Limb (tissue), 2 donors: ENCODE data around the gene LMO4.

Experiments
- DNase-seq, 2 donors: peaks; one replicate each; pipeline ENCODE4 v3.0.0-alpha.2; 2016; ENCODE audit errors: extremely low spot score in 2 of 2

The LMO4 gene

GRCh38 chr1:87358219-87358618 is 29.5 kb downstream of the LMO4 start:
- DNase-seq, result no peak

DNA sequence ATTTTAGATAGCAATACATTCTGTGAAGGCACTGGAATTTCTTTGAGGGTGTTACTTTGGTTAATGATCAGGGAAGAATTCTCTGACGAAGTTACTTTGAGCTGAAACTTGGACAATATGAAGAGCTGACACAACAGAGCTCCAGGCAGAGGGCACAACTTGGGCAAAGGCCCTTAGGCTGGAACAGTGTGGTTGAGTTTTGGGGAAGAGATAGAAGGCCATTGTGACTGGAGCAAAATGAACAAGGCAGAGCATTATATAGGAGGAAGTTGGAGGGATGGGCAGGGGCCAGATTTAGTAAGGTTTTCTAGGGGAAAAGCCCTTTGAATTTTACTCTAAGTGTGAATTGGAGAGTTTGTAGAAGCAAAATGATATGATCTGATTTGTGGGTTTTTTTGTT is 30.9 kb downstream of the LMO4 start:
- DNase-seq, result no peak

- no peak for DNase-seq
Observed at GRCh38 chr1:87362063-87362833, 33.6 kb downstream of the LMO4 start.

GRCh38 chr1:87362834-87363426 is 34.2 kb downstream of the LMO4 start:
- DNase-seq, result no peak

DNA sequence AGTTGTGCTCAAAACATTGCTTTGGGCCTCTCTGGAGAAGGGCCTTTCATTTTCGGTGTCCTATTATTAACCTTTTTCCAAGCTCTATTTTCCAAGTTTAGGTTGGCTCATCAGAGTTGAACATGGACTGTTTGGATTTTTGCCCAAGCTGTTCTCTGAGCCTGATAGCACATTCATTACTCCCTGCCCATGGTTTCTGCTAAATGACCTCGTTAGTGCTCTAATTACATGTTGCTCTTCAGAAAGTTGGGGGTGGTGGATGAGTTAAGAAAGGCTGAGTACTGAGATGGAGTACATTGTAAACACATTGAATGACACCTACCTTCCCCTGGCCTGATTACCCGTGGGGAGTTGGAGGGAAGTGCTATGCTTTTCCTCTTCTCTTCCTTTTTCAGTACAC is 38.9 kb downstream of the LMO4 start:
- no peak for DNase-seq

DNA sequence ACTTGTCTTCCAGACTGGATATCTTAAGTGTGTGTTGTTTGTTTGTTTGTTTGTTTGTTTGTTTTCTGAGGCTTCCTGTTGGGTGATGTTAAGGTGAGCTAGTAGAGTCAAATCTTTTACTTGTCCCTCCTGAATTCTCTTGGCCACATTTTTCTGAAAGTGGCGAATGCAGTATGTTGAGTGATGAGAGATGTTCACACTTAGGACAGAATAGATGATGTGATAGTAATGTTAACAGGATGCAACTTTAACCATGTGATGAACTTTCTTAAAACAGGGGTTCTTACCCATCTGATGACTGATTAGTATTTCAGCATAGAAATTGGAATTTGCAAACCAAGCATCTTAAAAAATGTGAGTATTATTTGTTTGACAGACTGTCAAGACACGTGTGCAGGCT is 40.2 kb downstream of the LMO4 start:
- no peak for DNase-seq

DNA sequence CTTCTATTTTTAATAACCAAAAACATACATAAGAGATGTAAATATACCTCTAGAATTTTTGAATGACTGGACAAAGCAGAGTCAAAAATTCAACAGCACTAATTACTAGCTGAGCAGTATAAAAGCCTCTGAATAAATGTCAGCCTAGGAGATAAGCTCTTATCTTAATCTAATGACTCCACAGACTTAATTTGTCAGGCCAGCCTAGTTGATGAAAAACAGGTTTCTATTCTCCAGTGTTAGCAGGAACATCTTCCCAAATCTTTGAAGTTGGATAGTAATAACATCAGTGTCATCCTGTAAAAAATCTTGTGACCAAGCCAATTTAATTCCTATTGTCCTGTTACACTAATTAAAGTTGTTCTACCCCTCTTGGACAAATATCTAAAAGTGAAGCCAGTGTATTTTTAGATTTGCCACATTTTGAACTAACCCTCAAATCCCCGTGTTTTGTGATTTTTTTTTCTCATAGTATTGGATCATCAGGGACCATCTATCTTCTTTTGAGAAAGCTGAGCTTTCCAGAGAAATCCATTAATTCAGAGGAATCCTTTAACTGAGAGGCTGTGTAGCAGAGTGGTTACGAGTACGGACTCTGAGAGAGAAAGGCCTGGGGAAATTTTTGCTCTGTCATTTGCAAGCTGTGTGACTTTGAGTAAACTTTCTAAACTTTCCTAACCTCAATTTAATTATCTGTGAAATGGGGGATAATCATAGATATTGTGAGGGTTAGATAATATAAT is 41.2 kb downstream of the LMO4 start:
- no peak for DNase-seq

GRCh38 chr1:87370544-87370943 is 41.9 kb downstream of the LMO4 start:
- DNase-seq, result no peak

DNA sequence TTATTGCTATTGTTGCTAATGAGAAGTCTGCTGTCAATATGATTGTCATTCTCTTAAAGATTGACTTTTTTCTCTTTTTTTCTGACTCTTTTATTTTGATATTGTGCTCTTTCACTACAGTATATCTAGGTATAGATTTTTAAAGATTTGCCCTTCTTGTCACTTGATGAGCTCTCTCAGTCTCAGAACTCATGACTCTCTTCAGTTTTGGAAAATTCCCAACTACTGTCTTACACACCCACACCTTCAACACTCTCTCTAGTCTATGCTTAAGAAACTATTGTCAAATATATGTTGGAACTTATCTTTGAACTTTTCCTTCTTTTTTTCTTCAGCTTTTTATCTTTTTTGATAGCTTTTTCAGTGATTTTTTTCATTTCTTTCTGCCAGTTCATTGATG is 50.6 kb downstream of the LMO4 start:
- no peak for DNase-seq

DNA sequence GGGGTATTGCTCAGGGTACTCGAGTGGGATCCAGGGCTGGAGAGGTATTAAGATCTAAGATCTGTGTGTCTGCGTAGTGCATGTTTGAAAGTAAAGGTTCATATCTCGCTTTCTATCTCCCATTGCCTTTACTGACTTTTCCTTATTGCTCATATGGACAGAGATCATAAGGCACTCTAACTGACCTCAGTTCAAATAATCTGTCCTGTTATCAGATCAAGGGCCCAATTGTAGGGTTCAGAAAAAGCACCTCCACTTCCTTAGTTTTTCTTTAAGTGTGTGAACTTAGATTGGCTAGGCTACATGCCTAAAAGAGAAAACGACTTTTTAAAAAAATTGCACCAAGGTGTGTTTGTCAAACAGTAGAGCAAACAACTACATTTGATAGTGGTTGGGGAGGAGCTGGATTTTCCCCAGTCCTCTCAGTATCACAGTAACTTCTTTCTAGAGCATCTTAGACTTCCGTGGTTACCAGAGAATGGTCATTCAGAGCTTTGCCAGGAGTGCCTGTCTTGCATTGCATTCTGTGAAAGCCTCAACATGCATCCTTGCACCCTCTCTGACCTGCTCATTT is 57.6 kb downstream of the LMO4 start:
- no peak for DNase-seq

DNA sequence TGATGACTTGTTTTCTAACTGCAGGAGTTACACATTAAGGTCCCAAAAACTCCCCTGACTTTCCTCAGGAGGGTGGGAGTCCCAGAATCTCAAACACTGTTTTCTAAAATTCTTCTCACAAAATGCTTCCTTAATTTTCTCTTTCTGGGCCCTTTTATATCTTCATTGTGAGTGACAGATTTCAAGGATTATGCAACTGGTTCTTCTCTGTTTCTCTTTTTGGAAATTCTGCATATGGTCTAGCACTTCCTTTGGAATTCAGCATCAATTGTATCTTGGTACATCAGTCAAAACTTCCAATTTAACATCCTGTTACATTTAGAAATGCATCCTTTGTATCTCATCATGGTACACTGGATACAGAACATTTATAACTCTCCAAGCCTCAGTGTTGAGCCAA is 59.7 kb downstream of the LMO4 start:
- DNase-seq, result no peak

- DNase-seq, result no peak
Observed at GRCh38 chr1:87389011-87389410, 60.3 kb downstream of the LMO4 start.

DNA sequence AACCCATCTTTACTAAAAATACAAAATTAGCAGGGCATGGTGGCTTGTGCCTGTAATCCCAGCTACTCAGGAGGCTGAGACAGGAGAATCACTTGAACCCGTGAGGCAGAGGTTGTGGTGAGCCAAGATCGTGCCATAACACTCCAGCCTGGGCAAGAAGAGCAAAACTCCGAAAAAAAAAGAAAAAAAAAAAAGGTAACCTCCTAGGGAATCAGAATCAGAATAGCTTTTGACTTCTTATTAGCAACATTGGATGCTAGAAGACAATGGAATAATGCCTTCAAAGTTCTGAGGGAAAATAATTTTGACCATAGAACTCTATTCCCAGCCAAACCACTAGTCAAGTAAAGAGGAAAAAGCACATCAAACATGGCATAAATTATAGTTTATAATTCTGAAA is 60.9 kb downstream of the LMO4 start:
- DNase-seq, result no peak

DNA sequence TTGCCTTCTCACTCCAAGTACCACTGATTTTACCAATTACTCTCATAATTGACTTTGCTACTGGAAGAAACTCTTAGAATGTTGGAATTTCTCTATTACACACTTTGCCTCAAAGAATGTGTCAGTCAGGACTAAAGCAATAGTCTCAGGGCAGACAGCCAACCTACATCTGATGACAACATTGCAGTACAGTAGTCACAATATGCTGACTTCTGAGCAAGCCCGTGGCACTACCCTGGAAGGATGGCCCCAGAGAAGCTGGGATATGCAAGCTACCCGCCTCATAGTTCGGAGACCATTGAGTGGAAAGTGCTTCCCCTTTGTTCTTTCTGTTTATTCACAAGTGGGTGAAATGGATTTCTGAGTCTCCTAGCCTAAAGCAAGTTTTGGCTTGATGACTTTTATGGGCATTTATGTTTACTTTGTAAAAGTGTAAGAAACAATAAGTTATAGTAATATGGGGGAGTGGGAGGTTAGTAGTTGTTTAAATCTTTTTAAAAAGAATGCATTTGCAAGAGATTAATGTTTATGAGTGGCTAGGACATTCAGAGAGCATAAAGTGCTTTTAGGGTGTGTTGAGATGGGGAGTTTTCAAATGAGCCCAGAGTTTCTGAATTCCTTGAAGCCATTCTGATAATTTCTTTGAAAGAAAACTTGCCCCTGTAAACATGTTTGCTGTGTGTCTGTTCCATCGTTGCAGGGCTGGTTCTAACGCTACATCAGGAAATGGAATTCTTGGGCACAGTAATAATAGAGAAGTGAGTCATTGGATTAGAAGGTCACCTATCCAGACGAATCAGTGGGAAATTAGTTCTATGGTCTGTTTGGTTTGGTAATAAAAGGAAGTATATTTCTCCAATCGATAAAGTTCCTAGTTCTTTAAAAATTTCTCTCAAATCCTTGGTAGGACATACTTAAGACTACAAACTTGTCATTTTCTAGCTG is 63.8 kb downstream of the LMO4 start:
- DNase-seq, result no peak

- DNase-seq, result no peak
Observed at GRCh38 chr1:87393445-87394085, 64.9 kb downstream of the LMO4 start.

DNA sequence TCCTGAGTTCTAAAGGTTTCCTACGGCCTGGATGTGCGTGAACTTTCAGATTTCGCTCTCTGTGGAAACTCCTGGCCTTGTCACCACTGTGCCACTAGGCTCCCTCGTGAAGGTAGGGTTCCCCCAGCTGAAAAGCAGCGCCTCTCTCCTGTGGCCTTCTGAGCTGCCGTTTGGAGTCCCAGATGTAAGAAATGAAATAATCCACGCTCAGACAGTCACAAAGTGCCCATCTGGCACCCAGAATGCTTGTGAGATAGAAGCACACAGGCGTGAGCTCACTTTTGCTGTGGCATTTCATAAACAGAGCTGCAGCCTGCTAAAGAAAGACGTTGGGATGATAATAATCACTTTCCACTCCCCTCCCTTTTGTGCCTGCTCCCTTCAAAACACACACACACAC is 65.8 kb downstream of the LMO4 start:
- DNase-seq, result no peak

DNA sequence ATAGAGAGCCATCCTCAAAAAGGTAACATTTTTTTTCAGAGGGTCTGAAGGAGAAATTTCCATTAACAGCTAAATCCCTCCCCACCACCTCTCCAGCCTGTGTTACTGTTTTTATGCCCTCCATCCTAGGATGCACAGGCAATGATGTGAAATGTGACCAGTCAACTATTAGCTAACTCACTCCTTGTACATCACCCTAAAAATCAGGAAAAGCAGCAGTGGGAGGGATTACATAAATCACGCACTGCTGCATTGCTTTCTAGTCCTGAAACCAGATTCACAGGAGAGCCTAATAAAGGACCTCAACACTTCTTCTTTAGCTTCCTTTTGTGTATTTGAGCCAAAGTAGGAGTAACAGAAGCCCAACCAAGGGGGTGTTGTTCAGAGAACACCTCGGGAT is 66.3 kb downstream of the LMO4 start:
- no peak for DNase-seq
